H1 (cell line): ENCODE data around the gene TRIM7. TPM values are rescaled to one million over a fixed set of nuclear protein-coding genes. Genes with fewer than 3 reads are reported as not detected.

ENCODE experiments used
- CTCF ChIA-PET: fragments of 300-600 bp; sonication (Branson Sonifier 250); formaldehyde crosslinking; loops from one replicate; lab custom pipeline; 2021; ENCODE audit not compliant: partially characterized antibody; lab: Charles Lee
- POLR2A ChIA-PET: fragments of 300-600 bp; sonication (Branson Sonifier 250); formaldehyde crosslinking; loops from one replicate; lab custom pipeline; 2021; ENCODE audit warnings: inconsistent platforms; ENCODE audit not compliant: partially characterized antibody; lab: Charles Lee
- DNase-seq, 2 experiments: peaks; one replicate each; pipeline versions ENCODE4 v3.0.0 to v3.0.0-alpha.2; 2010 to 2022; ENCODE audit warnings: low spot score in 2 of 2, low read depth in 1 of 2, mixed read lengths in 1 of 2
- FAIRE-seq: peaks from 2 replicates; lab custom pipeline; 2011; peaks lifted over from hg19 to GRCh38; lab: Jason Lieb, UNC
- H2AFZ ChIP-seq: 2 replicates; pipeline ENCODE4 v1.8.1; 2012; ENCODE audit warnings: low read length, inconsistent platforms
- H2AK5ac ChIP-seq: 2 replicates; pipeline ENCODE4 v1.6.1; 2013; ENCODE audit warnings: low read depth, low read length
- H2BK120ac ChIP-seq: replicated peaks from 2 replicates; pipeline ENCODE3; 2013; ENCODE audit warnings: low read depth, low read length, inconsistent platforms
- H2BK12ac ChIP-seq: 2 replicates; pipeline ENCODE4 v1.6.1; 2013; ENCODE audit warnings: low read depth, low read length
- H2BK15ac ChIP-seq: 2 replicates; pipeline ENCODE4 v1.6.1; 2013; ENCODE audit warnings: low read length
- H2BK20ac ChIP-seq: 2 replicates; pipeline ENCODE4 v1.6.1; 2013; ENCODE audit warnings: low read length
- H2BK5ac ChIP-seq: 2 replicates; pipeline ENCODE4 v1.6.1; 2013; ENCODE audit warnings: low read depth, low read length
- H3K14ac ChIP-seq: 2 replicates; pipeline ENCODE4 v1.6.1; 2013; ENCODE audit warnings: inconsistent platforms; ENCODE audit not compliant: insufficient read length
- H3K18ac ChIP-seq: 2 replicates; pipeline ENCODE4 v1.6.1; 2013; ENCODE audit warnings: low read length; ENCODE audit errors: extremely low read depth
- H3K23ac ChIP-seq: 2 replicates; pipeline ENCODE4 v1.6.1; 2013; ENCODE audit warnings: inconsistent platforms; ENCODE audit not compliant: insufficient read length
- H3K23me2 ChIP-seq: 2 replicates; pipeline ENCODE4 v1.6.1; 2013; ENCODE audit warnings: low read depth, low read length
- H3K27ac ChIP-seq: 2 replicates; pipeline ENCODE4 v1.6.1; 2011; ENCODE audit warnings: low read depth, low read length, inconsistent platforms
- H3K27me3 ChIP-seq, 4 experiments: replicated peaks in 1 of 4; 1 replicate in 1 of 4; 2 replicates in 3 of 4; pipeline versions ENCODE4 v1.6.1 to v1.8.1; 2011 to 2013; ENCODE audit warnings: low read length in 3 of 4, mild to moderate bottlenecking in 3 of 4, inconsistent platforms in 2 of 4, mixed read lengths in 2 of 4, moderate library complexity in 1 of 4; ENCODE audit not compliant: control insufficient read depth in 3 of 4, insufficient read depth in 3 of 4; ENCODE audit errors: extremely low read depth in 1 of 4
- H3K36me3 ChIP-seq, 4 experiments: 2 replicates each; pipeline versions ENCODE4 v1.6.1 to v1.8.1; 2011 to 2013; ENCODE audit warnings: mild to moderate bottlenecking in 4 of 4, low read length in 3 of 4, moderate library complexity in 2 of 4, control low read depth in 1 of 4, inconsistent platforms in 1 of 4; ENCODE audit not compliant: insufficient read depth in 4 of 4, control insufficient read depth in 2 of 4
- H3K4ac ChIP-seq: replicated peaks from 2 replicates; pipeline ENCODE3; 2013; ENCODE audit warnings: low read length, low read depth, mixed read lengths, inconsistent platforms; ENCODE audit not compliant: insufficient read length
- H3K4me1 ChIP-seq, 4 experiments: replicated peaks in 1 of 4; 1 replicate in 1 of 4; 2 replicates in 3 of 4; pipeline versions ENCODE4 v1.6.1 to v1.8.1; 2011 to 2013; ENCODE audit warnings: low read length in 3 of 4, inconsistent platforms in 2 of 4, mixed read lengths in 1 of 4; ENCODE audit not compliant: insufficient read depth in 4 of 4, control insufficient read depth in 3 of 4
- H3K4me2 ChIP-seq, 2 experiments: 2 replicates each; pipeline versions ENCODE4 v1.6.1 to v1.8.1; 2011 to 2013; ENCODE audit warnings: low read depth in 2 of 2, low read length in 2 of 2, control low read depth in 1 of 2, inconsistent platforms in 1 of 2, mild to moderate bottlenecking in 1 of 2; ENCODE audit not compliant: insufficient read depth in 1 of 2
- H3K4me3 ChIP-seq, 4 experiments: fragments of 200-600, 300-600 bp in 1 of 4; sonication (generic), shearing (Covaris generic), sonication (Bioruptor Twin) in 1 of 4; 2 replicates each; pipeline versions ENCODE4 v1.5.1 to v1.8.1; 2011 to 2016; ENCODE audit warnings: low read length in 4 of 4, low read depth in 3 of 4, control low read depth in 2 of 4, inconsistent platforms in 2 of 4, mild to moderate bottlenecking in 2 of 4, mixed read lengths in 1 of 4, moderate library complexity in 1 of 4; ENCODE audit not compliant: insufficient read depth in 2 of 4; ENCODE audit errors: extremely low read depth in 1 of 4
- H3K56ac ChIP-seq: replicated peaks from 2 replicates; pipeline ENCODE3; 2013; ENCODE audit warnings: low read depth, mild to moderate bottlenecking, mixed read lengths, low read length, inconsistent platforms; ENCODE audit not compliant: insufficient read length
- H3K79me1 ChIP-seq: 2 replicates; pipeline ENCODE4 v1.6.1; 2013; ENCODE audit warnings: low read depth, low read length, control low read depth
- H3K79me2 ChIP-seq, 2 experiments: 2 replicates each; pipeline versions ENCODE4 v1.6.1 to v1.8.1; 2012 to 2013; ENCODE audit warnings: low read length in 2 of 2, mild to moderate bottlenecking in 2 of 2, inconsistent platforms in 1 of 2; ENCODE audit not compliant: insufficient read depth in 2 of 2, control insufficient read depth in 1 of 2
- H3K9ac ChIP-seq, 4 experiments: replicated peaks in 1 of 4; 1 replicate in 1 of 4; 2 replicates in 3 of 4; pipeline versions ENCODE4 v1.6.1 to v1.8.1; 2011 to 2013; ENCODE audit warnings: low read depth in 3 of 4, low read length in 3 of 4, control low read depth in 2 of 4, mild to moderate bottlenecking in 2 of 4, moderate library complexity in 2 of 4, inconsistent platforms in 1 of 4; ENCODE audit errors: extremely low read depth in 1 of 4
- H3K9me3 ChIP-seq, 2 experiments: 2 replicates each; pipeline versions ENCODE4 v1.6.1 to v1.8.1; 2012 to 2013; ENCODE audit warnings: mild to moderate bottlenecking in 2 of 2, moderate library complexity in 2 of 2, control low read depth in 1 of 2, inconsistent platforms in 1 of 2, low read depth in 1 of 2, low read length in 1 of 2, mixed read lengths in 1 of 2; ENCODE audit not compliant: insufficient read depth in 2 of 2
- H4K20me1 ChIP-seq, 2 experiments: replicated peaks in 1 of 2; 2 replicates each; pipeline versions ENCODE3 to v1.8.1; 2011 to 2013; ENCODE audit warnings: inconsistent platforms in 2 of 2, low read length in 2 of 2, mild to moderate bottlenecking in 1 of 2; ENCODE audit not compliant: insufficient read depth in 2 of 2, control insufficient read depth in 1 of 2
- H4K5ac ChIP-seq: 2 replicates; pipeline ENCODE4 v1.6.1; 2013; ENCODE audit warnings: low read length, low read depth, mixed read lengths, inconsistent platforms; ENCODE audit not compliant: insufficient read length
- H4K8ac ChIP-seq: 2 replicates; pipeline ENCODE4 v1.8.0; 2013; ENCODE audit warnings: mild to moderate bottlenecking, moderate library complexity, low read length, inconsistent platforms; ENCODE audit not compliant: insufficient read depth; ENCODE audit errors: extremely low read depth
- H4K91ac ChIP-seq: replicated peaks from 2 replicates; pipeline ENCODE3; 2013; ENCODE audit warnings: low read length, mixed read lengths, inconsistent platforms; ENCODE audit not compliant: insufficient read length
- EGR1 ChIP-seq: IDR thresholded peaks from 2 replicates; pipeline ENCODE4 v1.6.1; 2011; ENCODE audit warnings: low read depth, low read length, borderline replicate concordance
- MAX ChIP-seq: IDR thresholded peaks from 2 replicates; pipeline ENCODE4 v1.6.1; 2012; ENCODE audit warnings: inconsistent platforms
- RAD21 ChIP-seq, 2 experiments: IDR thresholded peaks in 1 of 2; conservative IDR thresholded peaks in 1 of 2; 2 replicates each; pipeline ENCODE4 v1.6.1; 2011; ENCODE audit warnings: low read depth in 2 of 2, low read length in 2 of 2, improper control_type of control experiment in 1 of 2, inconsistent platforms in 1 of 2, mild to moderate bottlenecking in 1 of 2, moderate library complexity in 1 of 2
- WGBS, 2 experiments: shearing (Covaris generic) in 1 of 2; methylation state at CpG; one replicate each; pipeline versions ENCODE4 v1.1.6 to v1.1.7; 2013 to 2015; ENCODE audit warnings: low lambda C conversion rate in 2 of 2, mixed read lengths in 2 of 2, inconsistent platforms in 1 of 2, low coverage in 1 of 2, missing lambda C conversion rate in 1 of 2; ENCODE audit not compliant: insufficient replicate concordance in 2 of 2, insufficient coverage in 1 of 2, insufficient read length in 1 of 2; ENCODE audit errors: extremely low coverage in 1 of 2, missing lambda C conversion rate in 1 of 2; 5-methylcytosine and 5-hydroxymethylcytosine counted together
- polyA plus RNA-seq, 7 experiments: library from polyadenylated mRNA; depleted of rRNA in 3 of 7; stranded (reverse) in 5 of 7; unstranded in 2 of 7; fragments of >200 nt in 5 of 7; fragments of 200-250 nt in 2 of 7; gene quantifications; 1 replicate in 5 of 7; 2 replicates in 1 of 7; 4 replicates in 1 of 7; pipeline versions ENCODE4 v1.2.1 to v1.2.3, GENCODE V29; 2011 to 2013; ENCODE audit warnings: missing spikeins in 2 of 7, mixed read lengths in 2 of 7
- total RNA-seq: library from RNA; stranded (reverse); fragmentation: NEBNext Ultra II Directional; extraction: Animal tissue kit (Norgen Biotek cat#: 25700); gene quantifications from 2 replicates; pipeline ENCODE4 v1.2.1, GENCODE V29; 2021

The TRIM7 gene
- total and polyA plus RNA-seq, 2 of the 8 experiments (the other 6 are each of a cell fraction or from before 2014, with no cell fraction given), result 0.36 to 0.47 TPM

- Histone ChIP-seq H3K4me1 (peaks cover 5 to 19% (median 10%) of the 10 kb centered on the region in 4 experiments), H4K5ac (no peak overlapping the region), H3K79me1 (peaks cover 10% of the 10 kb centered on the region), H2BK20ac (no peak overlapping the region), H3K4me3 (peak overlapping the region; percentile 83 to 100 (median 96)), H3K27ac (0 out of 2 replicates have a peak overlapping the region, but pooled peaks have one; percentile 36), H2BK15ac (no peak overlapping the region), H3K18ac (no peak overlapping the region), H3K56ac (no peak overlapping the region), H3K4ac (no peak overlapping the region), H3K9me3 (no peaks in the 10 kb centered on the region), H2AFZ (no peak overlapping the region), H3K4me2 (peak overlapping the region; percentile 81 to 97), H3K9ac (peak overlapping the region in 3 of 4 experiments; percentile 97 to 99 (median 99); a peak in 6 of 7 replicates), H2BK120ac (no peak overlapping the region), H3K23me2 (peaks cover 9% of the 10 kb centered on the region; the same call in 1 of the 2 replicates), H4K8ac (peak overlapping the region; percentile 39; the same call in 1 of the 2 replicates), H2AK5ac (no peak overlapping the region), H4K91ac (no peak overlapping the region), H3K23ac (no peak overlapping the region), H2BK12ac (no peak overlapping the region), H3K14ac (no peak overlapping the region), H3K79me2 (peaks cover 27 to 56% of the 10 kb centered on the region in 2 experiments), H4K20me1 (peaks cover 26 to 30% of the 10 kb centered on the region in 2 experiments), H3K36me3 (peaks cover 52 to 63% (median 57%) of the 10 kb centered on the region in 4 experiments), H2BK5ac (0 out of 2 replicates have a peak overlapping the region, but pooled peaks have one; percentile 32), H3K27me3 (no peaks in the 10 kb centered on the region)
- POLR2A ChIA-PET, result interaction anchor here (0.8 to 34.2 kb wide), 17 partner anchors 4 to 85 kb away, joined by 3 to 1334 read pairs (median 6); partner anchors contain the start of genes RACK1, TRIM41, TRIM52 and TRIM7
- DNase-seq, result no peak
- CTCF ChIA-PET, result interaction anchor here (1.0 kb wide), 1 partner anchor 39 kb away, joined by 3 read pairs; no protein-coding TSS in a partner anchor
- 58% methylated on average over 6 of the region's 6 CpGs; no CpG with 5 or more reads in 1 of the 2 experiments for WGBS, 2 experiments
- no peak for TF ChIP-seq MAX
- no peak for TF ChIP-seq RAD21 (IDR thresholded peaks at IDR 0.05 in 1 of 2, conservative IDR thresholded peaks at IDR 0.05 in 1 of 2; ENCODE audit: low read depth in 2 of 2, low read length in 2 of 2)
- TF ChIP-seq EGR1, result no peak
- FAIRE-seq, result no peak
Observed at GRCh38 chr5:181242031-181242451, 37.0 kb upstream of the TRIM7 start.
